Breast epithelium (tissue), 4 donors: Measurements from ENCODE around the gene RNASET2. TPM values are rescaled to one million over a fixed set of nuclear protein-coding genes. Genes with fewer than 3 reads are reported as not detected.

Experiments
- DNase-seq, 2 donors: peaks; one replicate each; pipeline ENCODE4 v3.0.0-alpha.2; 2019; ENCODE audit warnings: low spot score in 2 of 2
- H3K27ac ChIP-seq, 2 donors: fragments of 200-600 bp; sonication (generic) in 1 of 2; one replicate each; pipeline ENCODE4 v1.5.1; 2016 to 2019; ENCODE audit warnings: mild to moderate bottlenecking in 1 of 2
- H3K27me3 ChIP-seq, 2 donors: fragments of 200-600 bp; sonication (generic) in 1 of 2; one replicate each; pipeline versions ENCODE4 v1.5.1 to v1.6.0; 2017 to 2019; ENCODE audit warnings: control low read depth in 1 of 2, mild to moderate bottlenecking in 1 of 2
- H3K36me3 ChIP-seq: fragments of 200-600 bp; one replicate; pipeline ENCODE4 v1.5.1; 2019
- H3K4me1 ChIP-seq, 2 donors: fragments of 200-600 bp; sonication (generic); one replicate each; pipeline ENCODE4 v1.5.1; 2016 to 2019; ENCODE audit warnings: control low read depth in 1 of 2
- H3K4me3 ChIP-seq, 3 donors: fragments of 200-600 bp; sonication (generic); 1 replicate in 2 of 3; 2 replicates in 1 of 3; pipeline ENCODE4 v1.5.1; 2016 to 2019; ENCODE audit warnings: mild to moderate bottlenecking in 3 of 3, moderate library complexity in 2 of 3
- H3K9me3 ChIP-seq, 2 donors: fragments of 200-600 bp; sonication (generic) in 1 of 2; one replicate each; pipeline ENCODE4 v1.5.1; 2016 to 2019; ENCODE audit warnings: control low read depth in 1 of 2
- POLR2A ChIP-seq: fragments of 450-650 bp; IDR thresholded peaks from one replicate; pipeline ENCODE4 v1.6.1; 2016; ENCODE audit warnings: antibody characterized with exemption, mild to moderate bottlenecking, moderate library complexity
- POLR2AphosphoS5 ChIP-seq, 3 donors: sonication (generic); formaldehyde crosslinking; IDR thresholded peaks; one replicate each; pipeline ENCODE4 v1.6.1; 2017; ENCODE audit warnings: antibody characterized with exemption in 3 of 3
- intact Hi-C: fragments of 100-400 bp; cut with DNase I; formaldehyde crosslinking; loops from one replicate; pipeline ENCODE4 v1.15.1; 2023; ENCODE audit warnings: low total_unique reads
- total RNA-seq, 3 donors: library from RNA; depleted of rRNA; stranded (reverse); fragments of >200 nt; gene quantifications; one replicate each; pipeline ENCODE4 v1.1.0, GENCODE V29; 2016
- TF ChIP-seq, protein P1 (sequence below), 3 donors: fragments of 450-650 bp; IDR thresholded peaks; one replicate each; pipeline ENCODE4 v1.5.1; 2016 to 2017; ENCODE audit warnings: antibody characterized with exemption in 3 of 3, mild to moderate bottlenecking in 3 of 3, moderate library complexity in 3 of 3

Gene RNASET2
- total RNA-seq, 3 donors from 2014 or later = 35.1 to 82.9 (median 80.6) TPM

DNA sequence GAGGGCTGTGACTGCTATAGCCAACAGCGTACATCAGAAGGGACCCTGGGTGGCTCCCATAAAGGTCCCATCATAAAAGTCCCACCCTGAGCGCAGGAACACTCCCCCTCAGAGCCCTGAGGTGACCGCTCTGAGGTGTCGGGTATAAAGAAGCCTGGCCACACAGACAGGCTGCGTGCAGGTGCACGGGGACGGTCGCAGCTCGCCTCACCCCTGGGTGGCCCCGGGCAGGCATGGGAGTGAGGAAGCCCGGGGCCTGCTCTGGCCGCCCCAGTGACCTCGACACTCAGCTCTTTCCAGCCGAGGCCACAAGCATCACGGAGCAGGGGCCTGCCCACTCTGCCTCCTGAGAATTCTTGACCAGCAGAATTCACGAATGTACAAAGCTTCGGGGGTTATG, 14.4 kb upstream of the RNASET2 start:
- H3K4me3 ChIP-seq = no peak overlapping the region
- DNase-seq = no peak
- intact Hi-C loops = no loop called here
- H3K27me3 ChIP-seq = no peaks in the 10 kb centered on the region
- H3K36me3 ChIP-seq = no peaks in the 10 kb centered on the region
- TF ChIP-seq POLR2AphosphoS5 (IDR thresholded peaks at IDR 0.05) (no peak), POLR2A (no peak)
- TF ChIP-seq, protein P1, sequence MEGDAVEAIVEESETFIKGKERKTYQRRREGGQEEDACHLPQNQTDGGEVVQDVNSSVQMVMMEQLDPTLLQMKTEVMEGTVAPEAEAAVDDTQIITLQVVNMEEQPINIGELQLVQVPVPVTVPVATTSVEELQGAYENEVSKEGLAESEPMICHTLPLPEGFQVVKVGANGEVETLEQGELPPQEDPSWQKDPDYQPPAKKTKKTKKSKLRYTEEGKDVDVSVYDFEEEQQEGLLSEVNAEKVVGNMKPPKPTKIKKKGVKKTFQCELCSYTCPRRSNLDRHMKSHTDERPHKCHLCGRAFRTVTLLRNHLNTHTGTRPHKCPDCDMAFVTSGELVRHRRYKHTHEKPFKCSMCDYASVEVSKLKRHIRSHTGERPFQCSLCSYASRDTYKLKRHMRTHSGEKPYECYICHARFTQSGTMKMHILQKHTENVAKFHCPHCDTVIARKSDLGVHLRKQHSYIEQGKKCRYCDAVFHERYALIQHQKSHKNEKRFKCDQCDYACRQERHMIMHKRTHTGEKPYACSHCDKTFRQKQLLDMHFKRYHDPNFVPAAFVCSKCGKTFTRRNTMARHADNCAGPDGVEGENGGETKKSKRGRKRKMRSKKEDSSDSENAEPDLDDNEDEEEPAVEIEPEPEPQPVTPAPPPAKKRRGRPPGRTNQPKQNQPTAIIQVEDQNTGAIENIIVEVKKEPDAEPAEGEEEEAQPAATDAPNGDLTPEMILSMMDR (IDR thresholded peaks at IDR 0.05) = no peak
- H3K27ac ChIP-seq = no peak overlapping the region
- no peaks in the 10 kb centered on the region for H3K4me1 ChIP-seq
- no peaks in the 10 kb centered on the region for H3K9me3 ChIP-seq

DNA sequence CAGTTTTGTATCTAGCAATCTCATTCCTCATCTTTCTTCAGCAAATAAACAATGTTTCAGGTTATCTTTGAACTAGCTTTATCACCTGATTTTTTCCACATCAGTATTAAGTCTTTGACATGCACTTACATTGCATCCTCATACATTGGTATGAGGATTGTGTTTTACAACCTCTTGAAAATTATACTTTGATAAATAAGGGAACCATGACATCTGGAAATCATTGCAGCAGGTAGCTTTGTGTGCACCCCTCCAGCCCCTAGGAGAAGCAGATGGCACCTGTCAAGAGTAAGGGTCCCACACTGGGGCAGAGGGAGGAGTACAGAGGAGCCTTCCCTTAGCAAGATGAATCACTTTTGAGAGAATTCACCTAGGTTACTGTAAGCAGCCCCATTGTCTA, 13.7 kb upstream of the RNASET2 start:
- H3K4me3 ChIP-seq = no peak overlapping the region
- TF ChIP-seq POLR2AphosphoS5 (IDR thresholded peaks at IDR 0.05) (no peak), POLR2A (no peak)
- TF ChIP-seq, protein P1 (IDR thresholded peaks at IDR 0.05) = no peak
- no peaks in the 10 kb centered on the region for H3K27me3 ChIP-seq
- H3K36me3 ChIP-seq = no peaks in the 10 kb centered on the region
- intact Hi-C loops = no loop called here
- DNase-seq = no peak
- no peaks in the 10 kb centered on the region for H3K9me3 ChIP-seq
- no peak overlapping the region for H3K27ac ChIP-seq
- H3K4me1 ChIP-seq = no peaks in the 10 kb centered on the region

DNA sequence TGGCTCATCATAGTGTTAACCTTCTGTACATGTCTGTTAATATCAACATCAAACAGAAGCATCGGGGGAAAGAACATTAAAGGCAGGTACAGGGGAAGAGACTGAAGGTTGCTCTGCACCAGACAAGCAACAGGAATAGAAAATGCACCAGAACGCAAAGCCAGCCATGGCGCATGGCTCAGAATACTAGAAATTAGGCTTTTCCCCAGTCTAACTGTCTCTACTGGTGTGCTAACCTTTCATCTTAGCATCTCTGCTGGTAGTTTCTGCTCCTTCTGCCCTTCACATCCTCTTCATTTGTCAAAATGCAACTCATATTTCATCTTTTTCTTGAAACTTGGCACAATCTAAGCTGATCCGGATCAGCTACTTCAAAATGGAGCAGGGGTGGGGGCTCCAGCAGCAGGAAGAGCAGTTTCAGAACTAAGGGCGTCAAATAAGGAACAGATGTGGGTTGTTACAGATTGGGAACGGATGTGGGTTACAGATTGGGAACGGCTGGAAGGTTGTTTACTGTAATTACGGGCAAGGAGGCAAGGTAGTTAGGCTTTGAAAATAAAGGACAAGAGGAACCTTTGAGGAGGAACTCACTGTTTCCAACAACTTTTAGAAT, 13.1 kb upstream of the RNASET2 start:
- intact Hi-C loops = no loop called here
- Histone ChIP-seq H3K9me3 (no peaks in the 10 kb centered on the region), H3K36me3 (no peaks in the 10 kb centered on the region), H3K4me1 (no peaks in the 10 kb centered on the region), H3K27ac (no peak overlapping the region), H3K4me3 (no peak overlapping the region), H3K27me3 (no peaks in the 10 kb centered on the region)
- DNase-seq = no peak
- TF ChIP-seq, protein P1 (IDR thresholded peaks at IDR 0.05) = no peak
- no peak for TF ChIP-seq POLR2AphosphoS5 (IDR thresholded peaks at IDR 0.05)
- no peak for TF ChIP-seq POLR2A

DNA sequence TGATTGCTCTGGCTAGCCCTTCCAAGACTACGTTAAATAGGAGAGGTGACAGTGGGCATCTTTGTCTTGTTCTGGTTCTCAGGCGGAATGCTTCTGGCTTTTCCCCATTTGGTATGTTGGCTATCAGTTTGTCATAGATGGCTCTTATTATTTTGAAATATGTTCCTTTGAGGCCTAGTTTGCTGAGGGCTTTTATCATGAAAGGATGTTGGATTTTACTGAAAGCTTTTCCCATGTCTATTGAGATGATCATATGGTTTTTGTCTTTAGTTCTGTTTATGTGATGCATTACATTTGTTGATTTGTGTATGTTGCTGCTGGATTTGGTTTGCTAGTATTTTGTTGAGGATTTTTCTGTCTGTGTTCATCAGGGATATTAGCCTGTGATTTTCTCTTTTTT, 9.9 kb upstream of the RNASET2 start:
- Histone ChIP-seq H3K27ac (no peak overlapping the region), H3K27me3 (no peaks in the 10 kb centered on the region), H3K36me3 (no peaks in the 10 kb centered on the region), H3K4me1 (no peaks in the 10 kb centered on the region), H3K9me3 (no peaks in the 10 kb centered on the region), H3K4me3 (no peak overlapping the region)
- intact Hi-C loops = no loop called here
- TF ChIP-seq POLR2AphosphoS5 (IDR thresholded peaks at IDR 0.05) (no peak), POLR2A (no peak)
- TF ChIP-seq, protein P1 (IDR thresholded peaks at IDR 0.05) = no peak
- no peak for DNase-seq

DNA sequence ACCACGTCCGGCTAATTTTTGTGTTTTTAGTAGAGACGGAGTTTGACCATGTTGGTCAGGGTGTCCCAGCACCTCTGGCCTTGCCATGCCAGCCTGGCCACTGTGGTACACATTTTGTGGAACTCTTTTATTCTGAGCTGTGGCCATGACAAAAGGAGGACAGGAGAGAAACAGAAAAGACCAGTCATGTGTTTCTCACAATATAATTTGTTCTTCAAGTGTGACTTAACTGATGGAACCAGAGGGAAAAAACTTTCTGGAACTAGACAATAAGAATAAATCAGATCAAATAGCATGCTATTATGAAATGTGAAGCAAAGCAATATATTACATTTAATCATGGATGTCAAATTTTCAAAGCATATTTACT, 4.2 kb upstream of the RNASET2 start:
- Histone ChIP-seq H3K27me3 (no peaks in the 10 kb centered on the region), H3K9me3 (no peaks in the 10 kb centered on the region), H3K4me1 (peaks cover 0 to 3% of the 10 kb centered on the region in 2 donors), H3K27ac (no peak overlapping the region), H3K36me3 (no peaks in the 10 kb centered on the region), H3K4me3 (no peak overlapping the region)
- intact Hi-C loops = no loop called here
- TF ChIP-seq POLR2A = no peak
- TF ChIP-seq, protein P1 (IDR thresholded peaks at IDR 0.05) = no peak
- no peak for TF ChIP-seq POLR2AphosphoS5 (IDR thresholded peaks at IDR 0.05)
- no peak for DNase-seq
